ENCODE data around the gene EFEMP1.
"Not testable (repeated sequence)": the region's sequence is repeated elsewhere in the genome, so short reads cannot be mapped to it uniquely, and the experiment has no call there.

Gene EFEMP1

DNA sequence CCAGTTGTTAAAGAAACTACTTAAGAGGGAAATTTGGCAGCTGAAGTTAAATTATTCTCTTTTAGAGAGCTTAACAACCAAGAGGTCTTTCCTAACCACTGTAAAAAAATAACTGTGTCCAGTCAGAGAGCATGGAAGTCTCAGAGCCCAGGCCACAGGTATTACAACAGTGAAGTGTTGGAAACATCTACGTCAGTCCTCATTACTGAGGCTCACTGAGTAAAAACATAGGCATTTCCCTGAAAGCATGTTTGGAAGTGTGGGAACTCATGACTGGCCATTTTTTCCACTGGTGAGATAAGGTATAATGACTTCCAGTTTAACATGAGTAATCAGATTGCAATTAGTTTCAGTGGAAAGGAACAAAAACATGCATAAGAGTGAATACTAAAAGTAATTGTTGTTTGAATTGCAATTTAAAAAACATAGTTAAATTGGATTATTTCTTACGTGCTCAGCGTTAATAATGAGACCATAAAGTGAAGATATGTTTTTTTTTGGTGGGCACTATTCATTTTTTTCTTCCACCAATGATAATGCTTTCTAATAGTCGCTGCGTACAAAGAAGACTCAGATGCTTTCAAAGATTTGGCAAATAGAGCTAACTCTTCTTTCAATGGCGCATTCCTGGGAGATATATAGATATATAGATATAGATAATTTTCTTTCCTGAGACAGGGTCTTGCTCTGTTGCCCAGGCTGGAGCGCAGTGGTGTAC lies 60.8 kb downstream of the EFEMP1 start:
- DNase-seq = no peak

DNA sequence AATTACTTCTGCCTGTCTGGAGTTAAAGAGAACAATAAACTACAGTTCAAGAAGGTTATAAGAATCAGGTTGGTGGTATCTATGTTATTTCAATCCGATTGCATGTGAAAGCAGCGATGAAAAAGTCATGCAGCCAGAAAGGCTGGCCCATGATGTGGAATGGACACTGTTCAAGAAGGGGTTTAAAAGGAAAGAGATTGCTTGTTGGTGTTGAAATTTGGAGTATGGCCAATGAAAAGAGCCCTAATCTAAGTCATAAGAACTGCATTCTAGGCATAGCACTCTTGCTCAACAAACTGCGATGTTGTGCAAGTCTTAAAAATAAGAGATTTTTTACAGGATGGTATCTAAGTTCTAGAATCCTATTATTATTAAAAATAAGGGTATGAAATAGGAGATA lies 61.3 kb downstream of the EFEMP1 start:
- DNase-seq = no peak

DNA sequence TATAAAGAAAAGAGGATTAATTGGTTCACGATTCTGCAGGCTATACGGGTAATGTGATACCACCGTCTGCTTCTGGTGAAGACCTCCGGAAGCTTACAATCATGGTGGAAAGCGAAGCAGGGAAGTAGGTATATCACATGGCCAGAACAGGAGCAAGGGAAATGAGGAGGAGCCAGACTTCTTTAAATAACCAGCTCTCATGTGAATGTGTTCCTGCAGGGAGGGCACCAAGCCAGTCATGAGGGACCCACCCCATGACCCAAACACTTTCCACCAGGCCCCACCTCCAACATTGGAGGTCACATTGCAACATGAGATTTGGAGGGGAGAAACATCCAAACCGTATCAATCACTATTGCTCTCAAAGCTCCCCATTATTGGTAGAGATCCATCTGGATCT lies 61.8 kb downstream of the EFEMP1 start:
- DNase-seq = no peak

DNA sequence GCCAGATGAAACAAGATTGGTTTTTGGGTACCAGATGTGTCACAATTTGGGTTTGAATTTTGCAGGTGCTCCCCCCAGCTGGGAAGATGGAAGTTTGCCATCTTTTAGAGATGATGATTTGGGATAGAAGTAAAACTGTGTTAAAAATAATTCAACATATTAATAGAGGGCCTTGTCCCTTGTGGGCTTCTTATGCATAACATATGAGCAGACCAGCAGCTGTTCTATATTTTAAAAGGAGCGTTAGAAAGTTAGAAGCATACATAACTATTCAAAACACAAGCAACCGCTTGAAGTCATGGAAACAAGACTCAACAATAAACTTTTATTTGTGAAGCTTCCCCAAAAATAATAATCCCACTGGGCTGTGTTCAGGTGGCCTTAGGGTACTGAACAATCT lies 62.8 kb downstream of the EFEMP1 start:
- no peak for DNase-seq

DNA sequence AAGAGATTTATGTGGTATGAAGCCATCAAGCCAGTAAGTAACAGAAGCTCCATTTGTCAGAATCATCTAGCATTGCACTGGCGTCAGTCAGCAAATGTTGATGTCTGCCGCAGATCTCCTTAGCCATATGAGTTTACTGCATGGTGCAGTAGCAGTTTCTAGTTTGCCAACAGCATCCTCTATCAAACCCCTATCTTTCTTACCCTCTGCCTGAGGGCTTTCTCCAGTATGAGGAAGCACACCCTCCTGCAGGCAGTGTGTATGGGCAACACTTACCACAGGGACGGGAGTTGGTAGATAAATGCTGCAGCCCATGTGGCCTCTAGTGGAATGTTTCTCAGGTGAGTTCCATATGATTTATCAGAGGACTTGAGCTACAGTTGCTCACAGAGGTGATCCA lies 63.7 kb downstream of the EFEMP1 start:
- no peak for DNase-seq

DNA sequence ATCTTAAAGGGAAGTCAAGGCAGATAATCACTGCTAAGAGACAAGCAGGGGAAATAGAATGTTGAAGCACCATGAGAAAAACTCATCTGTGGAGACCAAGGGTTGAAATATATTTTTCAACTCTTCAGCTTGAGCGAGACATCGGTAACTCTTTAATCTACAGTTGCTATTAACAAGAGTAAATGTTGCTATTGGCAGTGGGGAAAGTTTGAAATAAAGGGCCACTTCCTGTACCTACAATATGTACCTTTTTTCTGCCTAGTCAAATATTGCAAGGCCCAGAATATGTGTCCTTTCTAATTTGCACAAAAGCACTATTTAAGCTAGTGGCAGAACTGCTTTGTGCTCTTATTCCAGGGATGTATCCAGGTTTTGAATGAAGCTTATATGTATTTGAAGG lies 65.8 kb downstream of the EFEMP1 start:
- DNase-seq = no peak

DNA sequence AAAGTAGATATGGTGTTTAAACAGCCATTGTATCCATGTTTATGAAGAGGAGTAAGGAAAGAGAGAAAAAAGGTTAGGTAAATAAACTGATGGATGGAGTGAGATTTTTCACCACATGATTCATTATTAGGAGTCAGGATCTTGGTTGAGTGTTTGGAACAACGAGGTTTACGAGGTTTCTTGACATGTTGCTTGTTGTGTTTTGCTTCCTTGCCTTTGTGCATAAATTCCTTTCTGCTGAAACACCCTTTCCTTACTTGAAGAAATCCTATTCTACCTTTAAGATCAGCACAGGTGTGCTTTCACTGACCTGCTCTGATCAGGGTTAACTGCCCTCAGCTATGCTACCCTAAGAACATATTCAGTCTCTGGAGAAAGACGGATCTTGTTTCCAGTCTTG lies 66.6 kb downstream of the EFEMP1 start:
- no peak for DNase-seq

DNA sequence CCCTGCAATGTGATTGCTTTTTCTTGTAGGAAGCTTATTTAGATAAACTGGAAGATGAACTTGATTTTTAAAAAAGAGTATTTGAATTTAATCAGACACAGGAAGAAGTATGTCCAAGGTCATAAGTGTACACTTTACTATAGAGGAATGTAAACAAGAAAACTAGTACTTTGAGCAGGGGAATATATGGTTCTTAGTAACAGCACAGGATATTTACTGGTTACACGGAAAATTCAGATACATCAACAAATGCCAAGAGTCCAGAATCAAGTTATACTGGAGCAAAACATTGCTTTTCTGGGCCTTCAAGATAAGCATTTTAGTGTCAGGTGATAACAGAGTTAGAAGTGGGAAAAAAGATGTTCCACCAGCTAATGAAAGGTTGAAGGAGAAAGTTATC lies 75.5 kb downstream of the EFEMP1 start:
- no peak for DNase-seq

DNA sequence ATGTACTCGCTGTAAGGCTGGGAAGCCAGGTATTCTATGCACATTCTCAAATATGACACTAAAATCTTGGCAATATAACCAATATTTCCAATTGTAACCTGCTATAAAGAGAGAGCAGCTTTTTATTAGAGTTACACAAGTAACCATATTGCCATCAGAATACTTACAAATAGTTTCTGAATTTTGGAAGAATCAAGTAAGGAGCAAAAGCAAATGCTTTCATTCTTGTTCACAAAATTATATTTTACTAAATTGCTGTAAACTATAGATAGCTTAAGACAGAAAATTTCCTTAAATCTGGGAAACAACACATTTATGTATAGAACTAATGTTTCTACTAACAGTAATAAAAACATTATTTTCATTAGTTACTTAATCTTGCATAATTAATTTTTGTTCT lies 77.2 kb downstream of the EFEMP1 start:
- no peak for DNase-seq

DNA sequence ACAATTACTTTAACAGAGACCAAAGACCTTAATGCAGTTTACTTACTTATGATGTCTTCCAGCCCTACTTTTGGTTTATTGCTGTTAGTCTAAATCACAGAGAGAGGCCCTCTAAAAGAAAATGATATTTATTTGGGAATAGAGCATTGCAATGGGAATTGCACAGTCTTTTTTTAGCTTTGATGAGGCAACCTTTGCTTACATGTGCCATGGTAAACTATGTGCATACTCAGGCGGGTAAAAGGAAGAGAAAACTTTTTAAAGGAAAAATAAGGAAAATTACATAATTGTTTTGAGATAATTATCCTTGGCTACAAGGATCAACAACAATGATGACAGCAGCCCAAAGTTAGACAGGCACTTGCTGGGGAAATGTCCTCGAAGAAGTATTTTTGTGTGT lies 78.6 kb downstream of the EFEMP1 start:
- DNase-seq = no peak

DNA sequence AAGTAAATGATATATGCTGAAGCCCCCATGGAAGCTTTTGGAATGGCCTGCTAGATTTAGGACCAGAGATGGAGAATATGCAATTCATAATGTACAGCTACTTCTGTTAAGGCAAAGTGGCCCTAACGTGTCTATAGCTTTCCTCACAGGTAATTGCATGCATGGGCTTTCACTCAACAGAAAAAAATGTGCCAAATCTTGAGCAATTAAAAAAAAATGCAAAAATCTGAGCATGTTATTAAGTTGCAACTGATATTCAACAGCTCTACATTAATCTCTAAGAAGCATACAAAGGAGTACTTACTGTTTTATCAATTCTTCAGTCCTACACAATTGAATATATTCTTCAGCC lies 79.6 kb downstream of the EFEMP1 start:
- DNase-seq = no peak

DNA sequence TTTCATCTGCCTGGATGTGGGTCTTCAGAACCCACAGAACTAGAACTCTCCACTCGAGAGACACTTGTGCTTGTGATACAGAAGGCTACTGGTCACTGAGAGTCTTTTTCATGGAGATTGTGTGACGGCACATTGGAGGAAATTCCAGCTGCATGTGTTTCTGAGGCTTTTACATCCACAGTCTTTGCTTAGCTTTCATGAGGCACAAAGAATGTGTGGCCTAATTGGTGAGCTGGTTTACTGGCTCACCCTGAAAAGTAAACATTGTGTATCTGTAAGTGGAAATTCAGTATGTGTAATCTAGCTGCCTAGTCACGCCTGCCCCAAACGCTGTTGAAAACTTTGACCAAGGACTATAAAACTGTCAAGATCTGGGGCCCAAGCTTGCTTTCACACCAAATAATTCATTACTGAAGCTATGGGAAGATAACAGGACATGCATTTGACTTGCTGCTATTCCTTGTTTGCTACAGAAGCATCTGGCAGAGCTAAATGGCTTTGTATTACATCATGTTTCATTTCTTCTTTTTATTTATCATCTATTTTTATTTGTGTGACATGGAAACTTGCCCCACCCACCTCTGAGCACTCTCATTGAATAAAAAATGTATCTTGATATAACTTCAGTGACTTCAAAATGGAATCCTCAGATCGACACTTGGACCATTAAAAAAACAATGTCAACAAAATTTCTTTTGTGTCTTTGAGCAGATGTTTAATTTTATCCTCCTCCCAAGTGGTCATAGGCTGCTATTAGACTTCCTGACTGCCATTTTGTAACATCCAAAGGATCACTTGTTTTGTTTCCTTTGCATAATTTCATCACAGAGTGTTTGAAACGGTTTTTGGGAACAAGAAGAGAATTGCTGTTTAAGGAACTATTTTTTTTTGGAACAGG lies 80.2 kb downstream of the EFEMP1 start:
- no peak for DNase-seq

DNA sequence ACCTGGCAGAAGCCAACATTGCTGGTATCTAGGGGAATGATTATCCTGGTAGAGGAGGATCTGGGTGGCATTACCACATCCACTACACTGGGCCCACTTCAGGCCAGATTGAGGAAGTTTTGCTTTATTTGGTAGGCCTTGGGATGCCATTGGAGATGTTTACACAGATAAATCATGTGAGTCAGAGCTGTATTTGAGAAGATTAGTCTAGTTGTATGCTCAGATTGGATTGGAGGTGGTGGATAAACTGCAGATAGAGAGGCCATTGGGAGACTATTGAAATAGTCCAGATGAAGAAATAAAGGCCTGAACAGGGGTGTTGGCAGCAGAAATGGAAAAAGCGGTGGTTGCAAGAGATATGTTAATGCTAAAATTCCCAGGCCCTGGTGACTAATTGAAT lies 81.5 kb downstream of the EFEMP1 start:
- DNase-seq = no peak

DNA sequence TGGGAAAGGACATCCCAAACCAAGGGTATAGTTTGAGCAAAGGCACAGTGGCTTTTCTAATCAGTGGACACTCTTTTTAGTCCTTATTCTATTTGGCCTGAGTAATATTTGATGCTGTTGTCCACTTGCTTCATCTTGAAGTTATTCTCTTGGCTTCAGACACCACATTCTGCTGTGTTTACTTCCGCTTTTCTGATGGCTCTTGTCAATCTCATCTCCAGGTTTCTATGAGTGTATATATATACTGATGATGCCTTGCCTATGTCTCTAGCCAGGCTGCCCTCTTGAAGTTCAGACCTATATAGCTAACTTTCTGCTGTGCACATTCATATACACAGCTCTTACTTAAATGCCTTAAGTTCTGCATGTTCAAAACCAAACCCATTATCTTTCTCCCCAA lies 83.1 kb downstream of the EFEMP1 start:
- no peak for DNase-seq

DNA sequence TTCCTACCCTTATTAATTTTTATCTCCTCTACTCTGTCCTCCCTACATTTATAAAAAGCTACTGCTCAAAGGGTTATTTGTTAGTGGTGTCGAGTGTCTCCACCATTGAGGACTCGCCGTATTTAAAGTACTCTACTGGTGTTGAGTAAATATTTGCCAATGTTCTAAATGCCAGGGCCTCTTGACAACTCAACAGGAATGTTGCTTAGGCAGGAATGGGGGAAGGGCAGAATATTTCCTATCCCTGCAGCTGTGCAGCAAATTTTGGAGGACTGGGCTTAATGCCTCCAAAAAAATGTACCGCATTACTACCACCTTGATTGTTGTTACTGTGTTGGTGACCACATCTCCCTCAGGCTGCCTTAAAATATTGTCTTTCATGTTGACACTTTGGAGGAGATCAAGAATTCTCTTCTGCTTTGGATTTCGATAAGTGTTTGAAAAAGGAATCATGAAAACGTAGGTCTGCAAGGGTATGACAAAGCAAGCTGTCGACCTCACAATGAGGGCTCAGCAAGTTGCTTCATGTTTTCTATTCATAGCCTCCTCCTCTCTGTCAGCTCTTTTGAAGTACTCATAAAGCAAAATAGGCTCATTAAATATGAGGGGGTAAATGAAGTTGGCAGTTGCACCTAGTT lies 84.3 kb downstream of the EFEMP1 start:
- peak; percentile 22 for DNase-seq

DNA sequence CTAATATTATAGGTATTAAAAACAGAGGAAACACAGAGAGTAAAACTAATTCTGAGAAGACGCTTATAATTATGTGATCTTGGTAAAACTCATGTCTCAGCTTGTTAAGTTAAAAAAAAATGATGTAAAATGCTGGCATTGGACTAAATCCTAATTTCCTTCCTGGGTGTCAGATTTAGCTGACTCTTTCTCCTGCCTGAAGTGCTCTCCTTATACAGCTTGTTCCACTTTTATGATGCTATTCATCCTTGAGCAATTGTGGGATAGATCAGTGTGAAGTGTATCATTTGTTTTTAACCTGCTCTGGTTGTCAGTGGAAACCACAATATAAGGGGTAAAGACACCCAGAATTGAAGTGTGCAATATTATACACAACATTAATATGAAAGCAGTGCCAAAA lies 84.9 kb downstream of the EFEMP1 start:
- DNase-seq = no peak

DNA sequence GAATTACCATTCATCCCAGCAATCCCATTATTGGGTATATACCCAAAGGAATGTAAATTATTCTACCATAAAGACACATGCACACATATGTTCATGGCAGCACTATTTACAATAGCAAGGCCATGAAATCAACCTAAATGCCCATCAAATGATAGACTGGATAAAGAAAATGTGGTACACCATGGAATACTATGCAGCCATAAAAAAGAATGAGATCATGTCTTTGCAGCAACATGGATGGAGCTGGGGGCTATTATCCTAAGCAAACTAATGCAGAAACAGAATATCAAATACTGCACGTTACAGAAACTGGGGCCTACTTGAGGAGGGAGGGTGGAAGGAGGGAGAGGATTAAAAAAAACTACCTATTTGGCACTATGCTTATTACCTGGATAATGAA lies 85.5 kb downstream of the EFEMP1 start:
- not testable (repeated sequence) for DNase-seq

DNA sequence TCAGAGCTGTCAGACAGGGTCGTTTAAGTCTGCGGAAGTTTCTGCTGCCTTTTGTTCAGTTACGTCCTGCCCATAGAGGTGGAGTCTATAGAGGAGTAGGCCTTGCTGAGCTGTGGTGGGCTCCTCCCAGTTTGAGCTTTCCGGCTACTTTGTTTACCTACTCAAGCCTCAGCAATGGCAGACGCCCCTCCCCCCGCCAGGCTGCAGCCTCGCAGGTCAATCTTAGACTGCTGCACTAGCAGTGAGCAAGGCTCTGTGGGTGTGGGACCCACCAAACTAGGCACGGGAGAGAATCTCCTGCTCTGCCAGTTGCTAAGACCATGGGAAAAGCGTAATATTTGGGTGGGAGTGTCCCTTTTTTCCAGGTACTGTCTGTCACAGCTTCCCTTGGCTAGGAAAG lies 86.5 kb downstream of the EFEMP1 start:
- DNase-seq = no peak

DNA sequence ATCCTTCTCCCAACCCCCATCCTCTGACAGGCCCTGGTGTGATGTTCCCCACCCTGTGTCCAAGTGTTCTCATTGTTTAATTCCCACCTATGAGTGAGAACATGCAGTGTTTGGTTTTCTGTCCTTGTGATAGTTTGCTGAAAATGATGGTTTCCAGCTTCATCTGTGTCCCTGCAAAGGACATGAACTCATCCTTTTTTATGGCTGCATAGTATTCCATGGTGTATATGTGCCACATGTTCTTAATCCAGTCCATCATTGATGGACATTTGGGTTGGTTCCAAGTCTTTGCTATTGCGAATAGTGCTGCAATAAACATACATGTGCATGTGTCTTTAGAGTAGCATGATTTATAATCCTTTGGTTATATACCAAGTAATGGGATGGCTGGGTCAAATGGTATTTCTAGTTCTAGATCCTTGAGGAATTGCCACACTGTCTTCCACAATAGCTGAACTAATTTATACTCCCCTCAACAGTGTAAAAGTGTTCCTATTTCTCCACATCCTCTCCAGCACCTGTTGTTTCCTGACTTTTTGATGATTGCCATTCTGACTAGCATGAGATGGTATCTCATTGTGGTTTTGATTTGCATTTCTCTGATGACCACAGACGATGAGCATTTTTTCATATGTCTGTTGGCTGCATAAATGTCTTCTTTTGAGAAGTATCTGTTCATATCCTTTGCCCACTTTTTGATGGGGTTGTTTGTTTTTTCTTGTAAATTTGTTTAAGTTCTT lies 91.7 kb downstream of the EFEMP1 start:
- DNase-seq = not testable (repeated sequence)

DNA sequence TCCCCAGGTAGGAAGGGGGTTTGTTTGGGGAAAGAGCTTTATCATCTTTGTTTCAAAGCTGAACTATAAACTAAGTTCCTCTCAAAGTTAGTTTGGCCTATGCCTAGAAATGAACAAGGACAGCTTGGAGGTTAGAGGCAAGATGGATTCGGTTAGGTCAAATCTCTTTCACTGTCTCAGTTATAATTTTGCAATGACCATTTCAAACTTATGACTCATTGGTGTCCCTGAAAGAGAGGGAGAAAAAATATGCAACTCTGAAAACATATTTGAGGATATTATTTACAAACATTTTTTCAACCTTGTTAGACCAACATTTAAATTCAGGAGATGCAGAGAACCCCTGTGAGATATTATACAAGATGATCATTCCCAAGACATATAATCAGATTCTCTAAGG lies 95.7 kb downstream of the EFEMP1 start:
- DNase-seq = no peak

DNA sequence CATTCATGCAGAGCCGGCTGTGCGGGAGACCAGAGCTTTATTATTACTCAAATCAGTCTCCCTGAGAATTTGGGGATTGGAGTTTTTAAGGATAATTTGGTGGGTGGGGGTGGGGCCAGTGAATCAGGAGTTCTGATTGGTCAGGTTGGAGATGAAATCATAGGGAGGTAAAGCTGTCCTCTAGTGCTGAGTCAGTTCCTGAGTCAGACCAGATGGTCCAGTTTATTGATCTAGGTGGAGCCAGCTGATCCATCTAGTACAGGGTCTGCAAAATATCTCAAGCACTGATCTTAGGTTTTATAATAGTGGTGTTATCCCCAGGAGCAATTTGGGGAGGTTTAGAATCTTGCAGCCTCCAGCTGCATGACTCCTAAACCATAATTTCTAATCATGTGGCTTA lies 96.2 kb downstream of the EFEMP1 start:
- DNase-seq = not testable (repeated sequence)

DNA sequence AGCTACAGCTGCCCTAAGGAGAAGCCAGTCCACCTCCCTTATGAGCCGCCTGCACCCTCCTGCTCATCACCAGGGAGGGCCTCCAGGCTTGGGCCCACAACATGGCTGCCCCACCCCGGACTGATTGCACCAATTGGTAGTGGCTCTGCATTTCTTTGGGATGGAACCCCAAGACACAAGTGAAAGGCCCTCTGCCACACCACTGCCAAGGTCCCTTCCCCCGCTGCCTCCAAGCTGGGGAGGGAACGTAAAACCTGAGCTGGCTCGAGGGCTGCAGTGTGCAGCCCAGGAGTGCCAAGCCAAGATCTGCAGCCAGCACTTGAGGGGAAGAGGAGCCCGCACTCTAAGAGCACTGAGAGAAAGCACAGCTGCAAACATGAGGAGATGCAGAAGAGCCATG lies 97.3 kb downstream of the EFEMP1 start:
- DNase-seq = no peak

DNA sequence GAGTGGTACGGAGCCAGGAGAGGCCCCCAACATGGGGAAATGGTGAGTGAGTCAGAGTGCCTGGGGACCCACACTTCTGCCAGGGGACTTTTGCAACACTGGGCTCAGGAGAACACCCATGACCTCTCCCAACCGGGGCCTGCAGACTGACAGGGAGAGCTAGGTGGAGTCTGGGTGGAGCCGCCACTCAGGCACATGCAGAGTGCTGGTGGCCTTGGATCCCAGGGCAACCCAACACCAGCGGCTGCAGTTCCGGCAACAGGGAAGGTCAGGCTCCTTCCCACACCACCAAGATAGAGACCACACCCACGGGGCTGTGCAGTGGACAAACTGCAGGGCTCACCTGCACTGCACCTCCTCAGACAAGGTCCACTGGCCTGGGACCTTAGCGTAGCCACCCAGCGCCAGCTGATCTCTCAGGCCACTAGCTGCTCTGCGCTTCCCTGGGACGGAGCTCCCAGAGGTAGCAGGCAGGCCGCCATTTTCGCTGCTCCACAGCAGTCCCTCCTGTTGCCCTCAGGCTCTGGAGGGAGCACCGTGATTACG lies 99.0 kb downstream of the EFEMP1 start:
- DNase-seq = no peak
